GM12878 (cell line): ENCODE measurements around the gene RASSF4. TPM values are rescaled to one million over a fixed set of nuclear protein-coding genes. Genes with fewer than 3 reads are reported as not detected.

Experiments
- ATAC-seq: fragments of 200-7000 bp; cut with Tn5 transposase; 3 replicates; pipeline ENCODE4 v1.9.1; 2020; ENCODE audit warnings: mild to moderate bottlenecking, moderate library complexity
- BruUV-seq: library from RNA; stranded (reverse); fragments of 400-500 nt; replicated peaks from 2 replicates; lab custom pipeline; 2021; lab: Mats Ljungman, UMichigan
- CTCF ChIA-PET: fragments of 300-600 bp; sonication (Branson Sonifier 250); formaldehyde crosslinking; extraction: SDS; loops from one replicate; lab custom pipeline; 2021; ENCODE audit warnings: inconsistent platforms; lab: Yijun Ruan, JAX
- POLR2A ChIA-PET: fragments of 350-600 bp; formaldehyde crosslinking; extraction: SDS; loops from one replicate; lab custom pipeline; 2021; ENCODE audit warnings: inconsistent platforms; lab: Charles Lee
- RAD21 ChIA-PET: fragments of 300-600 bp; sonication (Branson Sonifier 250); formaldehyde crosslinking; loops from one replicate; lab custom pipeline; 2023; ENCODE audit warnings: antibody characterized with exemption; ENCODE audit not compliant: unreplicated experiment; lab: Charles Lee
- SMC1A ChIA-PET: fragments of 300-600 bp; sonication (Branson Sonifier 250); formaldehyde crosslinking; loops from one replicate; lab custom pipeline; 2023; ENCODE audit not compliant: unreplicated experiment, uncharacterized antibody; lab: Charles Lee
- DNase-seq: peaks from one replicate; pipeline ENCODE4 v3.0.0-alpha.2; 2011; ENCODE audit warnings: low read depth, low spot score
- FAIRE-seq: peaks from 3 replicates; lab custom pipeline; 2011; peaks lifted over from hg19 to GRCh38; lab: Jason Lieb, UNC
- H2AFZ ChIP-seq: 2 replicates; pipeline ENCODE4 v1.6.0; 2011; ENCODE audit warnings: low read depth, low read length, control low read depth; ENCODE audit not compliant: control insufficient read depth
- H3K27ac ChIP-seq: 2 replicates; pipeline ENCODE4 v1.5.1; 2011; ENCODE audit warnings: control low read depth; ENCODE audit not compliant: control insufficient read depth, insufficient read depth
- H3K27me3 ChIP-seq, 2 experiments: replicated peaks in 1 of 2; 2 replicates each; pipeline versions ENCODE4 v1.6.0 to v1.6.1; 2011; ENCODE audit warnings: low read length in 1 of 2; ENCODE audit not compliant: control insufficient read depth in 2 of 2, insufficient read depth in 2 of 2
- H3K36me3 ChIP-seq, 2 experiments: 2 replicates each; pipeline ENCODE4 v1.5.1; 2011; ENCODE audit warnings: low read length in 1 of 2; ENCODE audit not compliant: control insufficient read depth in 2 of 2, insufficient read depth in 2 of 2
- H3K4me1 ChIP-seq: 2 replicates; pipeline ENCODE4 v1.6.1; 2011; ENCODE audit warnings: mild to moderate bottlenecking, low read length, moderate library complexity, mixed read lengths; ENCODE audit not compliant: control insufficient read depth, insufficient read depth
- H3K4me2 ChIP-seq: 2 replicates; pipeline ENCODE4 v1.6.0; 2011; ENCODE audit warnings: control low read depth; ENCODE audit not compliant: control insufficient read depth, insufficient read depth
- H3K4me3 ChIP-seq: fragments of 200-600 bp; sonication (generic); 2 replicates; pipeline ENCODE4 v1.5.1; 2016
- H3K79me2 ChIP-seq: 2 replicates; pipeline ENCODE4 v1.6.0; 2011; ENCODE audit warnings: low read length; ENCODE audit not compliant: control insufficient read depth, insufficient read depth
- H3K9ac ChIP-seq: 2 replicates; pipeline ENCODE4 v1.8.0; 2011; ENCODE audit warnings: low read length, control low read depth, mixed read lengths; ENCODE audit not compliant: control insufficient read depth, insufficient read depth
- H3K9me3 ChIP-seq: replicated peaks from 3 replicates; pipeline ENCODE4 v1.5.1; 2011; ENCODE audit warnings: mild to moderate bottlenecking, low read length; ENCODE audit not compliant: control insufficient read depth, insufficient read depth
- H4K20me1 ChIP-seq: 2 replicates; pipeline ENCODE4 v1.6.0; 2011; ENCODE audit not compliant: control insufficient read depth, insufficient read depth
- CBFB ChIP-seq: IDR thresholded peaks from 2 replicates; pipeline ENCODE4 v1.6.1; 2016; ENCODE audit warnings: antibody characterized with exemption, low read depth
- CREM ChIP-seq: IDR thresholded peaks from 2 replicates; pipeline ENCODE4 v1.6.1; 2014; ENCODE audit warnings: antibody characterized with exemption, low read depth
- EGR1 ChIP-seq, 2 experiments: IDR thresholded peaks; 1 replicate in 1 of 2; 2 replicates in 1 of 2; pipeline ENCODE4 v1.6.1; 2011 to 2012; ENCODE audit warnings: low read depth in 2 of 2, low read length in 2 of 2, borderline replicate concordance in 1 of 2, mild to moderate bottlenecking in 1 of 2, moderate library complexity in 1 of 2
- HDGF ChIP-seq: fragments of 450-650 bp; IDR thresholded peaks from 2 replicates; pipeline ENCODE4 v1.6.1; 2016; ENCODE audit warnings: antibody characterized with exemption
- IRF4 ChIP-seq: IDR thresholded peaks from 2 replicates; pipeline ENCODE4 v1.6.1; 2011; ENCODE audit warnings: low read depth, low read length
- JUNB ChIP-seq: IDR thresholded peaks from 2 replicates; pipeline ENCODE4 v1.6.1; 2016; ENCODE audit warnings: antibody characterized with exemption, mild to moderate bottlenecking
- KDM1A ChIP-seq: fragments of 200-600 bp; sonication (generic); IDR thresholded peaks from 2 replicates; pipeline ENCODE4 v1.6.1; 2016; ENCODE audit warnings: borderline replicate concordance
- MYB ChIP-seq: fragments of 150-350 bp; IDR thresholded peaks from 2 replicates; pipeline ENCODE4 v1.6.1; 2014; ENCODE audit warnings: mild to moderate bottlenecking, low read depth, low read length, borderline replicate concordance
- NBN ChIP-seq: fragments of 450-650 bp; IDR thresholded peaks from 2 replicates; pipeline ENCODE4 v1.6.1; 2016
- NR2C2 ChIP-seq: IDR thresholded peaks from 2 replicates; pipeline ENCODE4 v1.6.1; 2011; ENCODE audit warnings: borderline replicate concordance, low read depth; ENCODE audit not compliant: control insufficient read depth, insufficient read length
- POLR2AphosphoS2 ChIP-seq: IDR thresholded peaks from 2 replicates; pipeline ENCODE4 v1.6.1; 2011; ENCODE audit warnings: low read depth, mild to moderate bottlenecking, low read length, improper control_type of control experiment, moderate library complexity
- RELB ChIP-seq: fragments of 450-650 bp; IDR thresholded peaks from 2 replicates; pipeline ENCODE4 v1.6.1; 2017; ENCODE audit warnings: low read depth, mild to moderate bottlenecking, moderate library complexity
- RUNX3 ChIP-seq: IDR thresholded peaks from 2 replicates; pipeline ENCODE4 v1.6.1; 2012; ENCODE audit warnings: low read length, inconsistent platforms
- SMAD5 ChIP-seq: IDR thresholded peaks from 2 replicates; pipeline ENCODE4 v1.6.1; 2016; ENCODE audit warnings: antibody characterized with exemption, low read depth
- SRF ChIP-seq, 2 experiments: IDR thresholded peaks; 2 replicates each; pipeline ENCODE4 v1.6.1; 2011; ENCODE audit warnings: low read depth in 2 of 2, low read length in 2 of 2, mild to moderate bottlenecking in 1 of 2, moderate library complexity in 1 of 2
- STAT1 ChIP-seq: fragments of 450-650 bp; conservative IDR thresholded peaks from 2 replicates; pipeline ENCODE4 v1.6.1; 2014; ENCODE audit warnings: antibody characterized with exemption, mild to moderate bottlenecking
- TAF1 ChIP-seq: IDR thresholded peaks from 2 replicates; pipeline ENCODE4 v1.6.1; 2011; ENCODE audit warnings: mild to moderate bottlenecking, low read depth, low read length, borderline replicate concordance
- TCF12 ChIP-seq: IDR thresholded peaks from 2 replicates; pipeline ENCODE4 v1.6.1; 2011; ENCODE audit warnings: low read depth, mild to moderate bottlenecking, low read length
- ZNF592 ChIP-seq: fragments of 450-650 bp; IDR thresholded peaks from 2 replicates; pipeline ENCODE4 v1.6.1; 2017; ENCODE audit warnings: mild to moderate bottlenecking, moderate library complexity
- WGBS: methylation state at CpG from one replicate; pipeline ENCODE4 v1.1.6; 2016; ENCODE audit warnings: low lambda C conversion rate; ENCODE audit not compliant: insufficient replicate concordance, insufficient coverage; ENCODE audit errors: missing lambda C conversion rate; 5-methylcytosine and 5-hydroxymethylcytosine counted together
- in situ Hi-C: fragments of 300-500 bp; cut with MboI; formaldehyde crosslinking; loops from 9 replicates; pipeline ENCODE4 v1.14.3; 2018; ENCODE audit warnings: mixed read lengths
- intact Hi-C: fragments of 100-400 bp; cut with micrococcal nuclease; formaldehyde crosslinking; loops from one replicate; pipeline ENCODE4 v1.14.2; 2022; ENCODE audit not compliant: unreplicated experiment
- polyA plus RNA-seq, 11 experiments: library from polyadenylated mRNA; depleted of rRNA in 4 of 11; unstranded in 6 of 11; stranded (reverse) in 5 of 11; fragments of >200 nt; fragmentation: Nextera tagmentation in 4 of 11; fragmentation: Illumina TruSeq in 1 of 11; extraction: Ambion mirVana in 4 of 11; extraction: Trizol in 1 of 11; gene quantifications; 1 replicate in 1 of 11; 2 replicates in 10 of 11; pipeline versions ENCODE4 v1.2.1 to v1.2.3, GENCODE V29; 2011 to 2016; ENCODE audit warnings: inconsistent platforms in 2 of 11, missing spikeins in 2 of 11, low read depth in 1 of 11
- total RNA-seq, 4 experiments: library from RNA; depleted of rRNA in 3 of 4; stranded (reverse); fragments of >200 nt in 3 of 4; fragmentation: Illumina TruSeq in 1 of 4; extraction: Trizol in 1 of 4; gene quantifications; 2 replicates each; pipeline versions ENCODE4 v1.2.1 to v1.2.3, GENCODE V29; 2013 to 2021

The RASSF4 gene
- total and polyA plus RNA-seq, 10 of the 15 experiments (the other 5 are each of a cell fraction or from before 2014, with no cell fraction given): 3.7 to 71.1 (median 16.8) TPM

GRCh38 chr10:44958898-44959246 is 730 bp upstream of the RASSF4 start:
- FAIRE-seq (no peak), DNase-seq (no peak), ATAC-seq (no peak)
- POLR2A ChIA-PET: interaction anchor here (0.9 to 14.0 kb wide), 4 partner anchors 9 to 43 kb away, joined by 3 to 174 read pairs (median 4); no protein-coding TSS in a partner anchor
- in situ Hi-C loops: loop anchor here (25.0 kb wide), 1 partner anchor 1797 kb away; no protein-coding TSS in a partner anchor
- RAD21 ChIA-PET: interaction anchor here (1.6 to 1.8 kb wide), 3 partner anchors 9 to 26 kb away, joined by 5 to 7 read pairs (median 6); no protein-coding TSS in a partner anchor
- SMC1A ChIA-PET: interaction anchor here (0.8 to 2.9 kb wide), 5 partner anchors 9 to 26 kb away, joined by 3 to 15 read pairs (median 4); no protein-coding TSS in a partner anchor
- CTCF ChIA-PET: interaction anchor here (1.1 to 3.9 kb wide), 4 partner anchors 10 to 26 kb away, joined by 3 to 15 read pairs (median 5); no protein-coding TSS in a partner anchor
- peak overlapping the region; percentile 74 for H3K9ac ChIP-seq
- H3K36me3 ChIP-seq: no peaks in the 10 kb centered on the region
- H3K9me3 ChIP-seq: no peaks in the 10 kb centered on the region
- H3K27ac ChIP-seq: peak overlapping the region; percentile 71
- WGBS: 0% methylated on average over 6 of the region's 6 CpGs
- H3K79me2 ChIP-seq: peaks cover 43% of the 10 kb centered on the region
- H3K4me3 ChIP-seq: peak overlapping the region; percentile 92
- no peaks in the 10 kb centered on the region for H4K20me1 ChIP-seq
- intact Hi-C loops: loop anchor here (1.0 to 2.0 kb wide), 2 partner anchors 10 to 16 kb away; no protein-coding TSS in a partner anchor
- H3K4me1 ChIP-seq: peaks cover 38% of the 10 kb centered on the region
- H3K27me3 ChIP-seq: no peaks in the 10 kb centered on the region
- H3K4me2 ChIP-seq: peak overlapping the region; percentile 91
- TSS peak; percentile 80 for BruUV-seq
- peak overlapping the region; percentile 76 for H2AFZ ChIP-seq
- TF ChIP-seq TAF1 (no peak), KDM1A (no peak), STAT1 (no peak), SRF (IDR thresholded peaks at IDR 0.05; ENCODE audit: low read depth in 2 of 2, low read length in 2 of 2) (no peak), JUNB (no peak), CBFB (no peak), EGR1 (IDR thresholded peaks at IDR 0.05; ENCODE audit: borderline replicate concordance in 1 of 2, low read depth in 2 of 2, low read length in 2 of 2) (peak in 1 of 2 experiments; percentile 40; a peak in 1 of 3 replicates), NBN (no peak), ZNF592 (no peak), MYB (no peak), IRF4 (peak; percentile 20; the same call in 1 of the 2 replicates), NR2C2 (no peak), HDGF (no peak), POLR2AphosphoS2 (no peak), RUNX3 (peak; percentile 67), CREM (no peak), SMAD5 (no peak), RELB (0 out of 2 replicates have a peak, but pooled peaks have one; percentile 1), TCF12 (no peak)
